GM21576 (cell line): Measurements from ENCODE around the gene ERC1.
A peak's percentile ranks its signal among the peaks of the same experiment; 100 is the strongest.

Source experiments
- ATAC-seq: cut with Tn5 transposase; IDR thresholded peaks from one replicate; pipeline ENCODE4 v1.9.1; 2021; ENCODE audit warnings: mild to moderate bottlenecking, moderate library complexity; ENCODE audit not compliant: unreplicated experiment

ERC1 gene

DNA sequence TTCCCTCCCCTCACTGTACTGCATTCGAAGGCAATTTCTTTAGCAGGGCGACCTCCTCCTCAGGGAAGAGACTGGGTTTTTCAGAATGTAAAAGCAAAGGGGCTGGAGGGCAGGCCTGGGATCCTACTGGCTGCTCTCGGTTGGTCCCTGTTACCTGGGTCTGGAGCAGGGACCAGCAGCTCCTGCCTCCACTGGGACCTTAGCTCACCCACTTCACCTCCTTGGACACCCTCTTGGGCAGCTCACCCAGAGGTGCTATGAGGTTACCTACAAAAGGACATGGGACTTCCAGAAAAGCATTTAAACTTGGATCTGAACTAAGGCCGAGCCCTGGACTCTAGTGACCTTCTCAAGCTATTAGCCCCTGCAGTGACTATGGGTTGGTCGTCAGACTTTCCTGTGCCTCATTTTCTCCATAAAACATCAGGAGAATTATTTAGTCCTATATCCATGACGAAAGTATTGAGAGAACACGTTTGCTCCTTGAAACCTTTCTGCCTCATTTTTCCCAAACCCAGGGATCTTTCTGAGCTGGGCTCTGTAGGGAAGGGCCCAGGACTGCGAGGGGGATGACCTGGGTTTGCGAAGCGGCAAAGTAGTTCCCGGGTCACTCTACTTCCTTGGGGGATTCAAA is 538.3 kb downstream of the ERC1 start:
- no peak for ATAC-seq

DNA sequence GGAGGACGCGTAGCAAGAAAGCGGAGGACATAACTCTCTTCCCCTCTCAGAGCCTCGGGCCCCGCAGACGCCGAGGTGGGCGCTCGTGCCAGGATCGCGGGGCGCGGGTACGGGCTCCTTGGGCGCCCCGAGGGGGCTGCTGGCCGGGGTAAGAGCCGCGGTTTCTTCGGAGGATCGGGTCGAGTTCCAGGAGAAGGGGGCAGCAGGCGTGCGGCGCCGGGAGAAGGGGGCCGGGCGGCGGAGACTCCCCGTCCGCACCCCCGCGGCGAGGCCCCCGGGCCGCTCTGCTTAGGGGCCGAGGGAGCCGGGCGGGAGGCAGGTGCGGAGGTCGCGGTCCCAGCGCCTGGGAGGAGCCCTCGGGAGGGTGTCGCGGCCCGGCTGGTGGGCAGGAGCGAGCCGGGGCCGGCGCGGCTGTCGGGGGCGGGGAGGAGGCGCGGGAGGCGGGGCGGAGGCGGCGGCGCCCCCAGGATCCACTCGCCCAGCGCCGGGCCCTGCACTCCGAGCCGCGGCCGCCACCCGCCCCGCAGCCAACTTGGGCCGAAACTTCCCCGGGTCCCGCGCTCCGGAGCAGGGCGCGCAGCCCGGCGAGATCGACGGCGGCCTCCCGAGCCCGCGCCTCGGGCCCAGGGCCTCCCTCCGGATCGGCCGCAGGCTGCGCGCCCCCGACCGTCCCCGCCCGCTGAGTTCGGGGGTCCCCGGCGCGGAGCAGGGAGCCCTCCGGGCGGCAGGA is 539.0 kb downstream of the ERC1 start:
- no peak for ATAC-seq

DNA sequence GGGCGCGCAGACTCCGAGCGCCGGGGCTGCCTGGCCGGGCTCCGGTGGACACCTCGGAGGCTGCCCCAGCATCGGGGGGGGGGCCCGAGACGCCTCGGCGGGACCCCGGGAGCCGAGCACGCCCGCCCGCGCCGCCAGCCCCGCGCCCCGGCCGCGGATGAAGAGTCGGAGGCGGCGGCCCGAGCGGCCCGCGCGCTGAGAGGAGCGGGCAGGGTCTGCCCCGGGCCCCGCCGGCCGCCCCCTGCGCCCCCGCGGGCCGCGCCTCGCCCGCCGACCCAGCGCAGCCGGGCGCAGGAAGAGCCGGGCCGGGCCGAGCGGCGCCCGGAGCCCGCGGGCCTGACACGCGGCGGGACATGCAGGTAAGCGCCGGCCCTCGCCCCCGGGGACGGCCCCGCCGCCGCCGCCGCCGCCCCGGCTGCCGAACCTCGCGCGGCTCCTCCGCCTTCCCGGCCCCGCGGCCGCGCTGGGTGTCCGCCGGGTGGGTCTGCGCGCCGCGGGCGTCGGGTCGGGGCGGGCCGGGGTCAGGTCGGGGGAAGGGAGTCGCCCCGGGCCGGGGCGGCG is 539.6 kb downstream of the ERC1 start:
- no peak for ATAC-seq

DNA sequence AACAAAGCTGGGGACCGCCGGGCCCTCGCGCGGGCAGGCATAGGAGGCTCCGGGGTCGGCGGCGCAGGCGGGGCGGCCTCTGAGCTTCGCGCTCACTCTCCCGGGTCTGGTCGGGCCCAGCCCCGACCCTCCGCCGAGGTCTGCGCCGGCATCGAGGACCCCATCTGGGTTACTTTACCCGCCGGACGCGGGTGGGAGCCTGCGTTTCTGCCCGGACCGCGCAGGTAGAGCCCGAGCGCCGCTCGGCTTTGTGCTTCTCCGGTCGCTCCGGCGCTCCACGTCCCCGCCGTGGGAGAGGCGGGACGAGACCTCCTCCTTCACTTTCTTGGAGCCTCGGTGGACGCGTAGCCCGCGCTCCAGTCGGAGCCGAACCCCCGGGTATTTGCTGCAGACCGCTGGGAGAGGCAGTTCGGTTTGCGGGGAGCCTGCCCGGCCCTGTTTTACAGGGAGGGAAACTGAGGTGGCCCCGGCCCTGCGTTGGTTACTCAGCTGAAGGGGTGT is 540.2 kb downstream of the ERC1 start:
- no peak for ATAC-seq

DNA sequence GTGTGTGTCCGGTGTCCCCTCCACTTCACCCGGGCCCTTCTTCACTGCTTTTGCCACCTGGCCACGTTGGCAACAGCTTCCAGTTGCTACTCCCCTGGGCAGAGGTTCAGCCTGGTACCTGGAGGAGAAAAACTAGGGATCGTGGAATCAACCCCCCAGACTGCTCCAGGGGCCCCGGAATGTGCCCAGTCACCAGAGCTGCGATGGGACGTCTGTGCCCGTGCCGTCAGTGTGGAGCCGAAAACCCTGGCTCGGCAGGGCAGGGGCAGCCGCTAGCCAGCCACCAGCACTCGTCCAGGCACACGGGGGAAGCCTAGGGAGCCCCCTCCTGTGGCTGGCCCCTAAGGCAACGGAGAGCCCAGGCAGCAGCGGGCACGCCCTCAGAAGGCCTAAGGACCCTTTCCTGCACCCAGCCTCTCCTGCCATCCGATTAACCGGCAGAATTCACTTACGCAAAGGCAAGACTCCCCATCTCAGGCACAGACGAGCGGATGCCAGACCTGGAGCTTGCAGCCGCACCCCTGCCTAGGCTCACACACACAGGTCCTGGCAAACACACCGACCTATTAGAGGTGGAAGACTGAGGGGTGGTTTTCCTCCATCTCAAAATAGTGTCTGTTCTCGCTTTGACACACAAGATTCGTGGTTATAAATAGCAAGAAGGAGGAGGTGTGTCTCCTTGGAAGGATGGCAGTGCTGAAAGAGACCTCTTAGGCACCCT is 540.8 kb downstream of the ERC1 start:
- no peak for ATAC-seq

DNA sequence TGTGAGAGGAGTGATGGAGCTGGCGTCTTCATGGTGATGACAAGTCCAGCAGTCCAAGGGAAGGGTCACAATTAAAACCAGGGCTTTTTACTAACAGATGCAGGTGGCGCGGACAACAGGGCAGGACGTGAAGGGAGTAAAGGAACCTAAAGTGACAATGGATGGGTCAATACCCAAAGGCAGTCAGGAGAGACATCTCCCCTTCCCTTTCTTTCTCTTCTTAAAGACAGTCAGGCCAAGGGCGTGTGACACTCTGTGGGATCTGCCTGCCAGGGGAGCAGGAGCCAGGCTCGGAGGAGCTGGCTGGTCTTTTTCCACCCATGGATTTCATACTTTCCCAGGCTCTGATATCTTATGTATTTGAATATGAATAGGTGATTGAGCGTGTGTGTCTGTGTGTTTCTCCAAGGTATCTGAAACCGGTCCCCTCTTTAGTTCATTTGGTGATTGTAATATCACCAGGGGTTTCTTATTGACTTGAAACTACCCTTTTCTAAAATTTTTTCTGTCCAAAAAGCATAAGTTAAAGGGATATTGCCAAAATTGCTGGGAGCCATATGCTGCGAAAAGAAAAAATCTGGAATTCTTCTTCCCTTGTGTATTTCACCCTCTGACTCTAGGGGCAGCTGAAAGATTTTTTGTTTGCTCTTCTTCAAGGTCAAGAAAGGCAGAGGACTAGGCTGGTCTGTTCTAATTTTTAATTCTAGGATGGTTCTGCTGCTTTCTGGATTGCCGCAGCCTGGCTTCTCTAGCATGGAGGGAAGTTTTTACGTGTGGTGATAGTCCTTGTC is 541.5 kb downstream of the ERC1 start:
- ATAC-seq: no peak

DNA sequence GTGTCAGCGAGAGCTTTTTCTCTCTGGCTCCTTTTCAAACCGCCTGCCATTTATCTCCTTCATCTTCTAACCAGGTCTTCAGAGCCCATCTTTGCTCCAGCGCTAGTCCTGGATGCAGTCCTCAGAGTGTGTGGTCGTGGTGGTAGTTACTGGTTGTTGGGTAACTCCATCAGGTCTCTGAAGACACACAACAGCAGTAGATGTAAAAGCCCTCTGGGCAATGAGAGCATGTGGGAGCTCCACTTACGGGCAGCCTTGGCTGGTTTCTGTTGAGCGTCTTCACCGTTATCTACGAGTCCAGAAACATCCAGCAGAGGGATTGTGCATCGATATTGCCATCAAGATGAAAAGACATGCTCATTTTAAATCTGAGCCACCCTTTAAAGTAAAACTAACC is 542.2 kb downstream of the ERC1 start:
- peak; percentile 8 for ATAC-seq

DNA sequence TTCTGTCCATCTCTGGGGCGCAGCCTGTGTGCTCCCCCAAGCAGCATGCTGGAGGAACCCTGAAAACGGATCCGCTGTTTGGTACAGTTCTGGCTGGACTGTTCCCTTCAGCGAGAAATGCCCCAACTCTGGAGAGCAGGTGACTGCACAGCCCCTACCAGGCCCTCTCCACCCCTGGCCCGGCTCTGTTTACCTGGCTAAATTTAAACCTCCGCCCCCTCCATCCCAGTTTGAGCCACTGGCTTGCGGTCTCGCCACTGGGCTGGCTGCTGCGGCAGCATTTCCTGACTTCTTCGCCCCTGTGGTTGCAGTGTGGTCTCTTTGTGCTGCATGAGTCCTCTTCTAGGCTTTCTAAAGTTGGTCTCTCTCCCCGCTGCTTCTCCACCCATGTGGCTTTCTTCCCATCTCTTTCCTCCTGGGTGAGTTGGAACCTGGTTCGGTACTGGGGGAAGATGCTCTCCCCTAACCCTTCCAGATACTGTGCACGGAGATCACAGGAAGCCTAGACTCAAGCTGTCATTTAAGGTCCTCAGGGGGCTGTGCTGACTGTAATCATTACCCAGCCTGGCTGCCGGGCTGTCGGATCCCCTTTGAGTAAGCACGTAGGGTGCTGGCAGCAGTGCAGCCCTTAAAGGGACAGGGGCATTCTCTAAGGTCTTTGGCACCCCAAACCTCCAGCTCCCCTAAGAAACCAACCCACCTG is 542.7 kb downstream of the ERC1 start:
- peak; percentile 48 for ATAC-seq

DNA sequence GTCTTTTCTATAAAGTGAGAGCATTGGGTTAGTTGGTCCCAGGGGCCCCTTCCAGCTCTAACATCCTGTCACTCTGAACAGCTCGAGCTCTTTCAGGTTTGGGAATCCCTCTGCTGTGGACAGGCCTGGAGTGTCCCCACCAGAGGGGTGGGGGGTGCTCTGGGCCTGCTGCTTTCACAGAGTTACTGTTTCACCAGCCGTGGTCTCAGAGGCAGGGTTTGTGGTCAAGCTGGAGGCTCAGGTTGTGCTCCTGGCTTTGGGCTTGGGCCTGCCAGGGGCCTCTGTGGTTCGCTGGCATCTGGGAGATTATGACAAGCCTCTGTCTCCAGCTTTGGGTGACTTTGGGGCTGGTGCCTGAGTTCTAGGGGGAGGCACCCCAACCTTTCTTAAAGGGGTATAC is 543.7 kb downstream of the ERC1 start:
- ATAC-seq: peak; percentile 23

DNA sequence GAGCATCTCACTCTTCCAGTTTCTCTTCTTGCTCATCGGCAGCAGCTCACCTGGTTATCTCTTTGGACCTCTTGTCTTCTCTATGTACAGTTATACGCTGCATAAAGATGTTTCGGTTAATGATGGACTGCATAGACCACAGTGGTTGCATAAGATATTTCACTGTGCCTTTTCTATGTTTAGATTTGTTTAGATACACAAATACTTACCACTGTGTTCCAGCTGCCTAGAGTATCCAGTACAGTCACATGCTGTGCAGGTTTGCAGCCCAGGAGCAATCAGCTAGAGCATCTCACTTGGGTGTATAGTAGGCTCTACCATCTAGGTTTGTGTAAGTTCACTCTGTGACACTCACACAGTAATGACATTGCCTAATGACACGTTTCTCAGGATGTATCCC is 545.8 kb downstream of the ERC1 start:
- ATAC-seq: no peak

DNA sequence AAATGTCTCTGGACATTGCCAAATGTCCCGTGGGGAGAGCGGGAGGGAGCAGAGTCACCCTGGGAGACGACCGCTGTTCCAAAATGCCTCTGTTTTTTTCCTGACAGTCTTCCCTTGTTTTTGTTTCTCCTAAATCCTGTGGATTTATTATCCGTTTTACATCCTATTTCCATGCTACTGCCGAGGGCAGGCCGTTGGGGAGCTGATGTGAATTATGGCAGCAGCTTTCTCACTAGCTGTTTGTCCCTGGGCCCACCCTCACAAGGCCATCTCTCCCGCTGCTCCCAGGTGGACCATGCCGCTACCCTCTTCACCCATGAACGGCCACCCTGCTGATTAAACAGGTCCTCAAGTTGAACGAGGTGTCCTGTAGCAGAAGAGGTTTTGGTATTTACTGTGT is 548.1 kb downstream of the ERC1 start:
- ATAC-seq: no peak

DNA sequence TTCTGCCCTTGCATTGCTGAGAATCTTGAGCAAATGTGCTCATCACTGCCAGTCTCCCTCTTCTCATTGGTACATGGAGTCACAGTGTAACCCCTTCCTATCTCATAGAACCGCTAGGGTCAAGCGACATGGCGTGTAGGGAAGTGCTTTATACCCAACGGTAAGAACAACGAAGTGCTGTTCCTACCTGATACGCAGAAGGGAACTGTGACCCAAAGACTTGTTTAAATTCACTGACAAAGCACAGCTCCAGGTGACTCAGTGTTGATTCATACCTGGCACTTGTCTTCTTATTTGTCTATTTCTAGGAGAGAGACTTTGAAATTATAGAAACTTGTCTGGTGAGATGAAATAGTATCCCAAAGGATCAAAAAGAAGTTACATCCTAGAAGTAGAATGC is 549.7 kb downstream of the ERC1 start:
- no peak for ATAC-seq

DNA sequence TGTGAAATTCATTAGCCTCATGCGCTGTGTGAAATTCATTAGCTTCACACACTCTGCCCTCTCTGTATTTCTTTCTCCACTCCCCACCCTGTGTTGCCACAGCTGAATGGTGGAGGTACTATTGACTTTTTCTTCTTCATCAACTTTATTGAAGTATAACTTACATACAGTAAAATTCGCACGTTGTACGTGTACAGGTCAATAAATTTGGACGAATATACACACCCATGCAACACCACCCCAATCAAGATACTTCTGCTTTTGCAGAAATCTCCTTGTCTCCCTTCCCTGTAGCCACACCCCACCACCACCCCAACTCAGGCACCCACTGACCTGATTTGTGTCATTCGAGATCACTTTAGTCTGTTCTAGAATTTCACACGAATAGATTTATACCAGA is 551.6 kb downstream of the ERC1 start:
- ATAC-seq: no peak

DNA sequence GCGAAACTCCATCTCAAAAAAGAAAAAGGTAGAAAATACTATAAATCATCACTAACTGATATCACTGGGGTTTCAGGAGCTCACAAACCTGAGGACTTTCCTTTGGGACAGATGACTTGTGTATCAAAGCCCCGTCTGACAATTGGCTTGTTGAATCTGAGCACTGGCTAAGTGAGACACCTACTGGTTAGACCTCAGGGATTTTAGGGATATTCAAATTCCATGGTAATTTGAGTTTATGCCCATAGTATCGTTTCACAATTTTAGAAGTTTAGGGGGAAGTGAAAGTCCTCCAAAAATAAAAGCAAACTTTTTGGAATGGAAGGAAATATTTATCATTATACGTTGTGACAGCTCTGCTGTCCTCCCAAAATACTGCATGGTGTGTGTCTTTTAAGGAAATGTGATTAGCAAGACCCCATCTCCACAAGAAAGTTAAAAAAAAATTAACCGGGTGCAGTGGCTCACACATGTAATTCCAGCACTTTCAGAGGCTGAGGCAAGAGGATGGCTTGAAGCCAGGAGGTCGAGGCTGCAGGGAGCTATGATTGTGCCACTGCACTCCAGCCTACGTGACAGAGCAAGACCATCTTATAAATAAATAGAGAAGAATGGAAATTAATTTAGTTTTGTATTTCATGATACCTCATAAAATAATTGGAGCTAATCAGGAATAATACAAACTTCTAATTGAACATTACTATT is 554.1 kb downstream of the ERC1 start:
- no peak for ATAC-seq
